GM12878 (cell line): Measurements from ENCODE around the gene IL22RA2. TPM values are rescaled to one million over a fixed set of nuclear protein-coding genes. Genes with fewer than 3 reads are reported as not detected.

Experiments used
- FOXM1 ChIP-seq: IDR thresholded peaks from 2 replicates; pipeline ENCODE4 v1.6.1; 2012; ENCODE audit warnings: low read depth, mild to moderate bottlenecking, inconsistent platforms, low read length, moderate library complexity
- IRF4 ChIP-seq: IDR thresholded peaks from 2 replicates; pipeline ENCODE4 v1.6.1; 2011; ENCODE audit warnings: low read depth, low read length
- PAX8 ChIP-seq: fragments of 450-650 bp; IDR thresholded peaks from 2 replicates; pipeline ENCODE4 v1.6.1; 2017; ENCODE audit warnings: mild to moderate bottlenecking, moderate library complexity
- PKNOX1 ChIP-seq: fragments of 450-650 bp; IDR thresholded peaks from 2 replicates; pipeline ENCODE4 v1.6.1; 2016; ENCODE audit warnings: mild to moderate bottlenecking
- RUNX3 ChIP-seq: IDR thresholded peaks from 2 replicates; pipeline ENCODE4 v1.6.1; 2012; ENCODE audit warnings: low read length, inconsistent platforms
- SIX5 ChIP-seq: IDR thresholded peaks from 2 replicates; pipeline ENCODE4 v1.6.1; 2011; ENCODE audit warnings: mild to moderate bottlenecking, low read depth, low read length, moderate library complexity; ENCODE audit not compliant: severe bottlenecking
- SREBF1 ChIP-seq: IDR thresholded peaks from 2 replicates; pipeline ENCODE4 v1.6.1; 2012; ENCODE audit warnings: mild to moderate bottlenecking, low read length
- TCF7 ChIP-seq: IDR thresholded peaks from 2 replicates; pipeline ENCODE4 v1.6.1; 2014; ENCODE audit warnings: antibody characterized with exemption, borderline replicate concordance
- ZNF622 ChIP-seq: fragments of 450-650 bp; IDR thresholded peaks from 2 replicates; pipeline ENCODE4 v1.6.1; 2017; ENCODE audit warnings: mild to moderate bottlenecking, inconsistent platforms
- polyA plus RNA-seq, 11 experiments: library from polyadenylated mRNA; depleted of rRNA in 4 of 11; unstranded in 6 of 11; stranded (reverse) in 5 of 11; fragments of >200 nt; fragmentation: Nextera tagmentation in 4 of 11; fragmentation: Illumina TruSeq in 1 of 11; extraction: Ambion mirVana in 4 of 11; extraction: Trizol in 1 of 11; gene quantifications; 1 replicate in 1 of 11; 2 replicates in 10 of 11; pipeline versions ENCODE4 v1.2.1 to v1.2.3, GENCODE V29; 2011 to 2016; ENCODE audit warnings: inconsistent platforms in 2 of 11, missing spikeins in 2 of 11, low read depth in 1 of 11
- total RNA-seq, 4 experiments: library from RNA; depleted of rRNA in 3 of 4; stranded (reverse); fragments of >200 nt in 3 of 4; fragmentation: Illumina TruSeq in 1 of 4; extraction: Trizol in 1 of 4; gene quantifications; 2 replicates each; pipeline versions ENCODE4 v1.2.1 to v1.2.3, GENCODE V29; 2013 to 2021
- TF ChIP-seq, protein P1 (sequence below): fragments of 450-650 bp; IDR thresholded peaks from 2 replicates; pipeline ENCODE4 v1.6.1; 2017; ENCODE audit warnings: low read depth, mild to moderate bottlenecking, moderate library complexity
- TF ChIP-seq, protein P2 (sequence below): fragments of 150-350 bp; IDR thresholded peaks from 2 replicates; pipeline ENCODE4 v1.6.1; 2016; ENCODE audit warnings: low read depth, low read length

Gene IL22RA2
- total and polyA plus RNA-seq, 10 of the 15 experiments (the other 5 are each of a cell fraction or from before 2014, with no cell fraction given): 0.05 to 0.22 (median 0.09) TPM; not detected in 3

DNA sequence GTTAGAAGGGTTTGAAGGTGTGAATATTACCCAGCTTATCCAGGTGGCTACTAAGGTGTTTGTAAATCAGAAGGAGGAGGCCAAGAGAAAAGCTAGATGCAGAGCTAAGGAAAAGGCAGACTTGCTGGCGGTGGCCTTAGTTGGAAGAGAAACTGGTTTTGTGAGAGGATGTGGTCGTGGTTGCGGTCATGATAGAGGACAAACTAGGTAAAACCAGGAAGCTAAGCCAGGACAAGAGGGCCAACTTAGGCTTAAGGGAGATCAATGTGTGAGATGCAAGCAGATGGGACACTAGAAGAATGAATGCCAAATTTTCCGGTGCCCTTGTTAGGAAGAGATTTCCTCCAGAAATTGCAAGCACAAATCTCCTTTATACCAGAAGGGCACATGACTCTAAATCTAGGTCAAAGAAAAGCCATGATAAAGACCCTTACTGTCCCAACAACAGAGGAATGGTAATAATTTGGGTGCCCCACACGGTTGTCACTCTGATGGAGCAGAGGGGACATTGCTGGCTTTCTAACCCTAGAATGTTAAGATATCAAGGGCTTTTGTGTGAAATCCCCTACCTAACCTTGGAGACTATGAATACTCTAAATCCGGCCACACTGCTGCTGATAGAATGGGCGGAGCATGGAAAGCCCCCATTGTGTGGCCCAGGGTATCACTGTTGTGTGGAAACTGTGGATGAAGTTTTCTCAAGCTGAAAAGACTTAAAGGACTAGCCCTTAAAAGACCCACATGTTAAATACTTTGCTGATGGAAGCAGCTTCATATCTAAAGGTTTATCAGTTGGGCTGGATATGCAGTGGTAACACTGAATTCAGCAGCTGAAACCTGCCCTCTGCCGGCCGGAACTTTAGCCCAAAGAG, 7.8 kb downstream of the IL22RA2 start (continued):
- TF ChIP-seq, protein P1, sequence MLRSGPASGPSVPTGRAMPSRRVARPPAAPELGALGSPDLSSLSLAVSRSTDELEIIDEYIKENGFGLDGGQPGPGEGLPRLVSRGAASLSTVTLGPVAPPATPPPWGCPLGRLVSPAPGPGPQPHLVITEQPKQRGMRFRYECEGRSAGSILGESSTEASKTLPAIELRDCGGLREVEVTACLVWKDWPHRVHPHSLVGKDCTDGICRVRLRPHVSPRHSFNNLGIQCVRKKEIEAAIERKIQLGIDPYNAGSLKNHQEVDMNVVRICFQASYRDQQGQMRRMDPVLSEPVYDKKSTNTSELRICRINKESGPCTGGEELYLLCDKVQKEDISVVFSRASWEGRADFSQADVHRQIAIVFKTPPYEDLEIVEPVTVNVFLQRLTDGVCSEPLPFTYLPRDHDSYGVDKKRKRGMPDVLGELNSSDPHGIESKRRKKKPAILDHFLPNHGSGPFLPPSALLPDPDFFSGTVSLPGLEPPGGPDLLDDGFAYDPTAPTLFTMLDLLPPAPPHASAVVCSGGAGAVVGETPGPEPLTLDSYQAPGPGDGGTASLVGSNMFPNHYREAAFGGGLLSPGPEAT: peak; percentile 74; the same call in 1 of the 2 replicates
- no peak for TF ChIP-seq ZNF622
- peak; percentile 98 for TF ChIP-seq RUNX3
- TF ChIP-seq SIX5: no peak
- TF ChIP-seq TCF7: no peak
- TF ChIP-seq PAX8: no peak
- TF ChIP-seq FOXM1: peak; percentile 22; the same call in 1 of the 2 replicates
- no peak for TF ChIP-seq SREBF1
- 0 out of 2 replicates have a peak, but pooled peaks have one; percentile 30 for TF ChIP-seq IRF4
- TF ChIP-seq PKNOX1: no peak
- TF ChIP-seq, protein P2, sequence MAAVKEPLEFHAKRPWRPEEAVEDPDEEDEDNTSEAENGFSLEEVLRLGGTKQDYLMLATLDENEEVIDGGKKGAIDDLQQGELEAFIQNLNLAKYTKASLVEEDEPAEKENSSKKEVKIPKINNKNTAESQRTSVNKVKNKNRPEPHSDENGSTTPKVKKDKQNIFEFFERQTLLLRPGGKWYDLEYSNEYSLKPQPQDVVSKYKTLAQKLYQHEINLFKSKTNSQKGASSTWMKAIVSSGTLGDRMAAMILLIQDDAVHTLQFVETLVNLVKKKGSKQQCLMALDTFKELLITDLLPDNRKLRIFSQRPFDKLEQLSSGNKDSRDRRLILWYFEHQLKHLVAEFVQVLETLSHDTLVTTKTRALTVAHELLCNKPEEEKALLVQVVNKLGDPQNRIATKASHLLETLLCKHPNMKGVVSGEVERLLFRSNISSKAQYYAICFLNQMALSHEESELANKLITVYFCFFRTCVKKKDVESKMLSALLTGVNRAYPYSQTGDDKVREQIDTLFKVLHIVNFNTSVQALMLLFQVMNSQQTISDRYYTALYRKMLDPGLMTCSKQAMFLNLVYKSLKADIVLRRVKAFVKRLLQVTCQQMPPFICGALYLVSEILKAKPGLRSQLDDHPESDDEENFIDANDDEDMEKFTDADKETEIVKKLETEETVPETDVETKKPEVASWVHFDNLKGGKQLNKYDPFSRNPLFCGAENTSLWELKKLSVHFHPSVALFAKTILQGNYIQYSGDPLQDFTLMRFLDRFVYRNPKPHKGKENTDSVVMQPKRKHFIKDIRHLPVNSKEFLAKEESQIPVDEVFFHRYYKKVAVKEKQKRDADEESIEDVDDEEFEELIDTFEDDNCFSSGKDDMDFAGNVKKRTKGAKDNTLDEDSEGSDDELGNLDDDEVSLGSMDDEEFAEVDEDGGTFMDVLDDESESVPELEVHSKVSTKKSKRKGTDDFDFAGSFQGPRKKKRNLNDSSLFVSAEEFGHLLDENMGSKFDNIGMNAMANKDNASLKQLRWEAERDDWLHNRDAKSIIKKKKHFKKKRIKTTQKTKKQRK: no peak
